GM10266 (cell line): ENCODE data around the gene MAP1A.

Experiments used
- DNase-seq: peaks from one replicate; pipeline ENCODE4 v3.0.0; 2012; ENCODE audit errors: extremely low spot score
- CTCF ChIP-seq: IDR thresholded peaks from 2 replicates; pipeline ENCODE4 v1.5.1; 2012; ENCODE audit warnings: mild to moderate bottlenecking, low read depth; ENCODE audit not compliant: control insufficient read depth, insufficient read depth; ENCODE audit errors: missing control alignments

MAP1A gene

GRCh38 chr15:43517354-43518196 lies at the start of gene MAP1A:
Gene MAP1A (plus strand): TSS chr15:43517608. CDS start chr15:43521474, 3,866 bp downstream.
- no peak for TF ChIP-seq CTCF

DNA sequence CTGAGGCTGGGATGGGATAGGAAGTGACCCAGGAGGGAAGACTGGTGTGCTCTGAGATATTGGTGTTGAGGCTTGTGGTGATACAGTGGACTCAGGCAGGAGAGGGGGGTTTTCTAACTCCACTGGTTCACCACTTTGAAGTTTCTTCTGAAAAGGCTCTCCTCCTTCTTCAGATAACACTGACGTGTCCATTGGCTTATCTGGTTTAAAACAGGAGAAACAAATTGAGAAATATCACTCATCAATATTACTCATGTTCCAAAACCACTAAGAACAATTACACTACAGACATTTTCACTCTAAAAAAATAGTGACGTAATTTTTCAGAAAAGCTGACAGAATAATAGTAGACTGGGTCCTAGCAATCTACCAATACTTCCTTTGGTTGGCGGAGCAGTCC lies 47.5 kb upstream of the MAP1A start:
- no peak for DNase-seq
- no peak for TF ChIP-seq CTCF

More at GRCh38 chr15:43517354-43518196, at the start of gene MAP1A:
- no peak for DNase-seq

DNA sequence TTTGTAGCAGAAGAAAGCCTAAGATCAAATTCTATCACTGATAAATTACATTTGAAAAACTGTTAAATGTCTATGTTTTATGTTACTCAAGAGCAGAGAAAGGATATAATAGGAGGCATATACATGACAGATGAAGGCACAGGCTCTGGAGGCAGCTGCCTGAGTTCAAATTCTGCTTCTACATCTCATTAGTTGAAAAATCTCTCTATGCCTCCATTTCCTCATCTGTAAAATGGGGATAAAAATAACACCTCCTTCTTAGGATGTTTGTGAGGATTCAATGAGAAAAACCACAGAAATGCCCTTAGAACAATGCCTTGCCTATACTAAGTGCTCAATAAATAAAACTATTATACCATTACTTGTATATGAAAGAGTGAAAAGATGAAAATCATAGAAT lies 45.4 kb upstream of the MAP1A start:
- DNase-seq, result no peak
- no peak for TF ChIP-seq CTCF

- DNase-seq, result no peak
- TF ChIP-seq CTCF, result no peak
These were observed 43.5 kb upstream of the MAP1A start for GRCh38 chr15:43473885-43474284.

DNA sequence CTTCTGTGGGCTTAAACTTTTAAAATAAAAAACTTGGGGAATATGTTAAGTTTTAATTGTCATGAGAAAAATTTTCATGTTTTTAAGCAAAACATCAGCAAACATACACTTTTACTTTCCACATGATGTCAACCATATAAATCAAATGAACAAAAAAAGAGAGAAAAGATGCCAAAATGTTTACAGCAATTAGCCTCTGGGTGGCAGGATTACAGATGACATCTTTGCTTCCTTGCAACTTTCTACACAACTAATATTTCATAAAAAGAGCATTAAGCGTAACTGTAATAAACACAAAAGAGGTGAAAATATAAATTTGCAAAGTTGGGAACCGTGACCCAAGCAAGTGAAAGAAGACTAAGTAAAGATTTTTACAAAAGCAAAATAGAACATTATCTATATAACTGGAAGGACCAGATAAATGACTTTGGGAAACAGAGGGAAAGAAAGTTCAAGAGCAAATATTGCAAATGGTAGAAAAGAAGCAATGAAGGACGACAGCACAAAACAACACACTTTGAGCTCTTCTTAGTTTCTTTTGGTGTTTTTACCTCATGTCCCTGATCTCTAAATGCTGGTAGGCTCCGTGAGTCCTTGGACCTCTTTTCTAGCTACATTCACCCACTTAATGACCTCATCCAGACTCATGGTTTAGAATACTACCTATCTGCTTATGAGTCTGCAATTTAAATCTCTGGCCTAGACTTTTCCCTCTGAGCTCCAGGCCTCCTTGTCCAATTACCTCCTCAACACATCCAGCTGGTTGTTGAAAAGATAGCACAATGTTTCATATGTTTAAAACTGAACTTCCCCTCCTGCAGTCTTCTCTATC lies 33.9 kb upstream of the MAP1A start:
- peak; percentile 25 for TF ChIP-seq CTCF
- no peak for DNase-seq

DNA sequence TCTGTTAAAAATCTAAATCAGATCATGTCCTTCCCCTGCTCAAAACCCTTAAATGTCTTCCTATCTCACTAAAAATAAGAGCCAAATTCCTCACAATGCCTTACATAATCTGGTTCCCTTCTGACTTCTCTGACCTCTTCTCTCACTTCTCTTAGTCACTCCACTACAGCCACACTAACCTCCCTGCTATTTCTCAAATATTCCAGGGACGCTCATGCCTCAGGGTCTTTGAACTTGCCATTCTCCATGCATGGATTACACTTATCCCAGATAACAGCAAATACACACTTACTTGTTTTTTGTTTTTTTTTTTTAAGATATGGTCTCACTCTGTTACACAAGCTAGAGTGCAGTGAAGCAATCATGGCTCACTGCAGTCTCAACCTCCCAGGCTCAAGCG lies 33.0 kb upstream of the MAP1A start:
- DNase-seq, result no peak
- no peak for TF ChIP-seq CTCF

DNA sequence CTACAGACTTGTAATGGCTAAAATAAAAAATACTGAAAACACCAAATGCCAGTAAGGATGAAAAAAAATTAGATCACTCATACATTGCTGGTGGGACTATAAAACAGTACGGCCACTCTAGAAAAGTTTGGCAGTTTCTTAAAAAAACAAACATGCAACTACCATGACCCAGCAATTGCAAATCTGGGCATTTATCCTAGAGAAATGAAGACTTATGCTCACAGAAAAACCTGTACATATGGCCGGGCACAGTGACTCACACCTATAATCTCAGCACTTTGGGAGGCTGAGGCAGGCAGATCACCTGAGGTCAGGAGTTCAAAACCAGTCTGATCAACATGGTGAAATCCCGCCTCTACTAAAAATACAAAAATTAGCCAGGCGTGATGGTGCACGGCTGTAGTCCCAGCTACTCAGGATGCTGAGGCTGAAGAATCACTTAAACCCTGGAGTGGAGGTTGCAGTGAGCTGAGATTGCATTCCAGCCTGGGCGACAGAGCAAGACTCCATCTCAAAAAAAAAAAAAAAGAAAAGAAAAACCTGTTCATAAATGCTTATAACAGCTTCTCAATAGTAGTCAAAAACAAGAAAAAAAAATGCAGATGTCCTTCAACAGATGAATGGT lies 30.0 kb upstream of the MAP1A start:
- no peak for TF ChIP-seq CTCF
- no peak for DNase-seq
